Measurements from ENCODE around the gene SPINT3. TPM values are rescaled to one million over a fixed set of nuclear protein-coding genes. Genes with fewer than 3 reads are reported as not detected.

SPINT3 gene
- polyA plus RNA-seq, 2 of the 4 experiments (the other 2 are of a cell fraction) = not detected

- FAIRE-seq = no peak
- TF ChIP-seq JUN (IDR thresholded peaks at IDR 0.05) (no peak), HOXB13 (CRISPR knock-in tag; IDR thresholded peaks at IDR 0.05; ENCODE audit: low read depth) (no peak)
- Histone ChIP-seq H3K27ac (no peak overlapping the region), H3K9me3 (no peaks in the 10 kb centered on the region), H3K4me3 (no peak overlapping the region), H3K4me1 (no peaks in the 10 kb centered on the region), H3K4me2 (no peak overlapping the region)
- ChIA-PET POLR2A (no interaction called here), CTCF (interaction anchor here (1.6 kb wide), 1 partner anchor 11 kb away, joined by 4 read pairs; no protein-coding TSS in a partner anchor)
- 21% methylated on average over 2 of the region's 2 CpGs for WGBS (ENCODE audit: missing lambda C conversion rate)
- no peak for DNase-seq (ENCODE audit: low read depth in 1 of 2, low spot score in 1 of 2)
- no peak for ATAC-seq
Measured at GRCh38 chr20:45506398-45506797, 9.0 kb downstream of the SPINT3 start.

- CTCF ChIA-PET = interaction anchor here (1.4 kb wide), 1 partner anchor 21 kb away, joined by 3 read pairs; no protein-coding TSS in a partner anchor
- no peak for DNase-seq (ENCODE audit: low read depth in 1 of 2, low spot score in 1 of 2)
Measured at GRCh38 chr20:45503403-45503802, 12.0 kb downstream of the SPINT3 start.

GRCh38 chr20:45502561-45502960, 12.9 kb downstream of the SPINT3 start:
- H3K4me3 ChIP-seq = no peak overlapping the region
- FAIRE-seq (no peak), ATAC-seq (no peak), DNase-seq (ENCODE audit: low read depth in 1 of 2, low spot score in 1 of 2) (no peak)
- no peak overlapping the region for H3K27ac ChIP-seq
- TF ChIP-seq ELK1 (IDR thresholded peaks at IDR 0.05; ENCODE audit: low read depth, low read length) = no peak
- TF ChIP-seq MAZ (IDR thresholded peaks at IDR 0.05; ENCODE audit: borderline replicate concordance, low read depth, low read length) = no peak
- no peak for TF ChIP-seq RAD21 (conservative IDR thresholded peaks at IDR 0.05 in 1 of 2, IDR thresholded peaks at IDR 0.05 in 1 of 2)
- TF ChIP-seq RARB (CRISPR knock-in tag; IDR thresholded peaks at IDR 0.05) = no peak
- TF ChIP-seq FOSL2 (IDR thresholded peaks at IDR 0.05) = no peak
- TF ChIP-seq FOSL2 (CRISPR knock-in tag; IDR thresholded peaks at IDR 0.05) = no peak
- no peaks in the 10 kb centered on the region for H3K9me3 ChIP-seq
- 0% methylated on average over 1 of the region's 1 CpG for WGBS (ENCODE audit: missing lambda C conversion rate)
- ChIA-PET POLR2A (no interaction called here), CTCF (interaction anchor here (0.6 to 1.4 kb wide), 3 partner anchors 36 to 286 kb away, joined by 3 read pairs; no protein-coding TSS in a partner anchor)
- no peaks in the 10 kb centered on the region for H3K4me1 ChIP-seq
- no peak overlapping the region for H3K4me2 ChIP-seq

More at GRCh38 chr20:45503403-45503802, 12.0 kb downstream of the SPINT3 start:
- ATAC-seq = no peak
- POLR2A ChIA-PET = no interaction called here
- no peak overlapping the region for H3K4me3 ChIP-seq
- TF ChIP-seq CHD4 (IDR thresholded peaks at IDR 0.05; ENCODE audit: borderline replicate concordance) = no peak
- no peak for TF ChIP-seq PHF8 (IDR thresholded peaks at IDR 0.05; ENCODE audit: borderline replicate concordance, low read depth)
- TF ChIP-seq KDM5A (IDR thresholded peaks at IDR 0.05) = no peak
- no peak for TF ChIP-seq POLR2AphosphoS2 (conservative IDR thresholded peaks at IDR 0.05; ENCODE audit: low read length)
- TF ChIP-seq HOXB13 (CRISPR knock-in tag; IDR thresholded peaks at IDR 0.05; ENCODE audit: low read depth) = no peak
- TF ChIP-seq POLR2A (IDR thresholded peaks at IDR 0.05; ENCODE audit: low read length) = no peak
- TF ChIP-seq RAD21 (conservative IDR thresholded peaks at IDR 0.05 in 1 of 2, IDR thresholded peaks at IDR 0.05 in 1 of 2) = no peak
- TF ChIP-seq HES2 (IDR thresholded peaks at IDR 0.05) = no peak
- no peak for TF ChIP-seq MAX (IDR thresholded peaks at IDR 0.05)
- no peak for TF ChIP-seq NR3C1 (IDR thresholded peaks at IDR 0.05)
- TF ChIP-seq MAZ (IDR thresholded peaks at IDR 0.05; ENCODE audit: borderline replicate concordance, low read depth, low read length) = no peak
- no peak for TF ChIP-seq FOSB (CRISPR knock-in tag; IDR thresholded peaks at IDR 0.05)
- no peak for TF ChIP-seq HEYL (CRISPR knock-in tag; IDR thresholded peaks at IDR 0.05)
- no peak for TF ChIP-seq KDM1A (IDR thresholded peaks at IDR 0.05; ENCODE audit: low read depth)
- TF ChIP-seq CBX8 (IDR thresholded peaks at IDR 0.05) = no peak
- no peak overlapping the region for H3K4me2 ChIP-seq
- 16% methylated on average over 2 of the region's 2 CpGs for WGBS (ENCODE audit: missing lambda C conversion rate)
- H3K9me3 ChIP-seq = no peaks in the 10 kb centered on the region
- H3K4me1 ChIP-seq = no peaks in the 10 kb centered on the region
- H3K27ac ChIP-seq = no peak overlapping the region
- FAIRE-seq = no peak

- Histone ChIP-seq H3K9me3 (no peaks in the 10 kb centered on the region), H3K4me2 (no peak overlapping the region), H3K27ac (no peak overlapping the region), H3K4me1 (no peaks in the 10 kb centered on the region), H3K4me3 (no peak overlapping the region)
- ATAC-seq (no peak), FAIRE-seq (no peak), DNase-seq (ENCODE audit: low read depth in 1 of 2, low spot score in 1 of 2) (no peak)
- CTCF ChIA-PET = interaction anchor here (0.6 to 1.6 kb wide), 5 partner anchors 14 to 270 kb away, joined by 3 to 4 read pairs (median 3); partner anchors contain the start of gene SPINT3
- WGBS (ENCODE audit: missing lambda C conversion rate) = 5% methylated on average over 1 of the region's 1 CpG
- POLR2A ChIA-PET = no interaction called here
- TF ChIP-seq RNF2 (IDR thresholded peaks at IDR 0.05; ENCODE audit: borderline replicate concordance, low read depth) (no peak), POLR2A (IDR thresholded peaks at IDR 0.05; ENCODE audit: low read length) (no peak), HOXB5 (CRISPR knock-in tag; IDR thresholded peaks at IDR 0.05) (no peak), PBX3 (IDR thresholded peaks at IDR 0.05) (no peak), CHD2 (IDR thresholded peaks at IDR 0.05; ENCODE audit: low read length, partially characterized antibody) (no peak), BCL3 (IDR thresholded peaks at IDR 0.05) (no peak), ATOH8 (CRISPR knock-in tag; IDR thresholded peaks at IDR 0.05; ENCODE audit: low read depth) (no peak), HEYL (CRISPR knock-in tag; IDR thresholded peaks at IDR 0.05) (no peak), RCOR1 (IDR thresholded peaks at IDR 0.05; ENCODE audit: low read depth, low read length) (no peak)
Measured at GRCh38 chr20:45501600-45501999, 13.8 kb downstream of the SPINT3 start.

Data from A549 (cell line).